Endothelial cell of umbilical vein (primary cell): Measurements from ENCODE around the gene HIC1. TPM values are rescaled to one million over a fixed set of nuclear protein-coding genes. Genes with fewer than 3 reads are reported as not detected.

Experiments
- BruUV-seq: library from RNA; stranded (reverse); fragments of 400-500 nt; replicated peaks from 2 replicates; lab custom pipeline; 2021; lab: Mats Ljungman, UMichigan
- CTCF ChIA-PET: fragments of 300-600, 350-600 bp; sonication (Branson Sonifier 250); formaldehyde crosslinking; loops from one replicate; lab custom pipeline; 2021; ENCODE audit warnings: antibody characterized with exemption, inconsistent platforms; lab: Charles Lee
- POLR2A ChIA-PET: fragments of 300-600, 350-600 bp; sonication (Branson Sonifier 250); formaldehyde crosslinking; loops from one replicate; lab custom pipeline; 2021; ENCODE audit warnings: antibody characterized with exemption, inconsistent platforms; lab: Charles Lee
- DNase-seq: peaks from one replicate; pipeline ENCODE4 v3.0.0-alpha.2; 2011; ENCODE audit warnings: low read depth, low spot score
- FAIRE-seq: peaks from 2 replicates; lab custom pipeline; 2011; peaks lifted over from hg19 to GRCh38; lab: Jason Lieb, UNC
- H2AFZ ChIP-seq: 2 replicates; pipeline ENCODE4 v1.6.0; 2012; ENCODE audit warnings: low read depth, low read length, control low read depth, inconsistent platforms
- H3K27ac ChIP-seq: 2 replicates; pipeline ENCODE4 v1.5.1; 2011; ENCODE audit warnings: low read depth, mild to moderate bottlenecking, control low read depth, low read length, moderate library complexity; ENCODE audit not compliant: insufficient read depth
- H3K27me3 ChIP-seq, 2 experiments: 2 replicates each; pipeline versions ENCODE4 v1.6.0 to v1.6.1; 2011; ENCODE audit warnings: low read length in 2 of 2, mixed read lengths in 1 of 2; ENCODE audit not compliant: control insufficient read depth in 2 of 2, insufficient read depth in 2 of 2
- H3K36me3 ChIP-seq, 2 experiments: 2 replicates in 1 of 2; 3 replicates in 1 of 2; pipeline ENCODE4 v1.5.1; 2011; ENCODE audit warnings: low read length in 2 of 2, mild to moderate bottlenecking in 1 of 2, moderate library complexity in 1 of 2; ENCODE audit not compliant: control insufficient read depth in 2 of 2, insufficient read depth in 2 of 2; ENCODE audit errors: extremely low read depth in 1 of 2
- H3K4me1 ChIP-seq: 3 replicates; pipeline ENCODE4 v1.5.1; 2011; ENCODE audit warnings: mild to moderate bottlenecking, low read length; ENCODE audit not compliant: control insufficient read depth, insufficient read depth; ENCODE audit errors: extremely low read depth
- H3K4me2 ChIP-seq: 2 replicates; pipeline ENCODE4 v1.6.1; 2011; ENCODE audit warnings: low read length, control low read depth, mixed read lengths; ENCODE audit not compliant: insufficient read depth
- H3K4me3 ChIP-seq, 3 experiments: fragments of 200-600 bp in 1 of 3; sonication (generic), shearing (Covaris generic) in 1 of 3; replicated peaks in 1 of 3; 2 replicates each; pipeline ENCODE4 v1.5.1; 2011 to 2016; ENCODE audit warnings: control low read depth in 3 of 3, low read length in 3 of 3, mild to moderate bottlenecking in 2 of 3, inconsistent platforms in 1 of 3, low read depth in 1 of 3, moderate library complexity in 1 of 3; ENCODE audit not compliant: insufficient read depth in 1 of 3
- H3K79me2 ChIP-seq: 2 replicates; pipeline ENCODE4 v1.6.0; 2012; ENCODE audit warnings: low read length, inconsistent platforms; ENCODE audit not compliant: control insufficient read depth, insufficient read depth
- H3K9ac ChIP-seq: replicated peaks from 2 replicates; pipeline ENCODE3; 2011; ENCODE audit warnings: low read length, control low read depth; ENCODE audit not compliant: insufficient read depth; ENCODE audit errors: extremely low read depth
- H3K9me1 ChIP-seq: replicated peaks from 3 replicates; pipeline ENCODE4 v1.6.0; 2011; ENCODE audit warnings: mild to moderate bottlenecking, low read length; ENCODE audit not compliant: control insufficient read depth, insufficient read depth; ENCODE audit errors: extremely low read depth
- H3K9me3 ChIP-seq: replicated peaks from 2 replicates; pipeline ENCODE4 v1.5.1; 2012; ENCODE audit warnings: low read length, inconsistent platforms; ENCODE audit not compliant: control insufficient read depth, insufficient read depth
- H4K20me1 ChIP-seq: replicated peaks from 2 replicates; pipeline ENCODE3; 2011; ENCODE audit warnings: mild to moderate bottlenecking, low read length; ENCODE audit not compliant: control insufficient read depth, insufficient read depth; ENCODE audit errors: extremely low read depth
- CTCF ChIP-seq, 2 donors: IDR thresholded peaks; 1 replicate in 1 of 2; 2 replicates in 1 of 2; pipeline ENCODE4 v1.5.1; 2011; ENCODE audit warnings: low read length in 2 of 2, mild to moderate bottlenecking in 2 of 2, moderate library complexity in 2 of 2, control low read depth in 1 of 2, inconsistent platforms in 1 of 2, low read depth in 1 of 2; ENCODE audit not compliant: insufficient read depth in 1 of 2; ENCODE audit errors: extremely low read depth in 1 of 2
- EZH2 ChIP-seq: IDR thresholded peaks from 2 replicates; pipeline ENCODE4 v1.6.1; 2012; ENCODE audit warnings: borderline replicate concordance, low read depth, mild to moderate bottlenecking, moderate library complexity, low read length, inconsistent platforms; ENCODE audit not compliant: severe bottlenecking
- FOS ChIP-seq: IDR thresholded peaks from 2 replicates; pipeline ENCODE4 v1.6.1; 2011; ENCODE audit warnings: mild to moderate bottlenecking, low read length, moderate library complexity, borderline replicate concordance; ENCODE audit not compliant: insufficient read depth
- GATA2 ChIP-seq: IDR thresholded peaks from 2 replicates; pipeline ENCODE4 v1.7.0; 2011; ENCODE audit warnings: low read depth, mild to moderate bottlenecking, moderate library complexity, mixed read lengths, low read length; ENCODE audit not compliant: insufficient read length, insufficient read depth
- JUN ChIP-seq: IDR thresholded peaks from 2 replicates; pipeline ENCODE4 v1.6.1; 2011; ENCODE audit warnings: borderline replicate concordance, low read depth; ENCODE audit not compliant: insufficient read length, insufficient read depth
- MAX ChIP-seq: IDR thresholded peaks from 2 replicates; pipeline ENCODE4 v1.6.1; 2011; ENCODE audit not compliant: insufficient read depth, insufficient read length
- MYC ChIP-seq: IDR thresholded peaks from one replicate; pipeline ENCODE4 v1.6.1; 2011; ENCODE audit warnings: mild to moderate bottlenecking, low read depth, low read length
- POLR2A ChIP-seq: IDR thresholded peaks from 2 replicates; pipeline ENCODE4 v1.6.1; 2012; ENCODE audit warnings: low read depth, mild to moderate bottlenecking, control low read depth, low read length
- POLR2AphosphoS5 ChIP-seq: IDR thresholded peaks from 2 replicates; pipeline ENCODE4 v1.6.1; 2012; ENCODE audit warnings: low read depth, mild to moderate bottlenecking, control low read depth, low read length, moderate library complexity; ENCODE audit not compliant: insufficient read depth
- dilution Hi-C: fragments of 300-500 bp; cut with MboI; formaldehyde crosslinking; loops from one replicate; pipeline ENCODE4 v1.15.0; 2019; ENCODE audit warnings: low sequenced_read_pairs; ENCODE audit not compliant: extremely low pct_ligation_motif_present
- intact Hi-C: fragments of 100-400 bp; cut with micrococcal nuclease; formaldehyde crosslinking; loops from one replicate; pipeline ENCODE4 v1.10.0; 2022
- polyA plus RNA-seq, 4 experiments: library from polyadenylated mRNA; depleted of rRNA in 3 of 4; stranded (reverse) in 3 of 4; unstranded in 1 of 4; fragments of >200 nt; gene quantifications; 2 replicates each; pipeline versions ENCODE4 v1.2.1 to v1.2.3, GENCODE V29; 2011 to 2012; ENCODE audit warnings: missing spikeins in 1 of 4
- total RNA-seq: library from RNA; stranded (reverse); gene quantifications from 2 replicates; pipeline ENCODE4 v1.2.3, GENCODE V29; 2021

HIC1 gene
- total and polyA plus RNA-seq, 2 donors (not counting 3 experiments of a cell fraction or from before 2014, with no cell fraction given) = 18.2 to 35.5 TPM

GRCh38 chr17:2053380-2054261, 1.3 kb upstream of the HIC1 start:
- no TSS peak for BruUV-seq
- H3K9me3 ChIP-seq = no peaks in the 10 kb centered on the region
- TF ChIP-seq JUN = no peak
- peak; percentile 49 for TF ChIP-seq FOS
- peak; percentile 69 to 87 for TF ChIP-seq CTCF (IDR thresholded peaks at IDR 0.05; ENCODE audit: extremely low read depth in 1 of 2, insufficient read depth in 1 of 2, low read depth in 1 of 2, low read length in 2 of 2)
- peak; percentile 48 for TF ChIP-seq POLR2AphosphoS5
- no peak for TF ChIP-seq EZH2
- no peak for TF ChIP-seq MYC
- TF ChIP-seq POLR2A = no peak
- no peak for TF ChIP-seq MAX
- TF ChIP-seq GATA2 = no peak
- H3K27ac ChIP-seq = no peak overlapping the region
- intact Hi-C loops (loop anchor here (1.0 to 5.0 kb wide), 5 partner anchors 191 to 364 kb away; partner anchors contain the start of genes SGSM2 and TSR1), dilution Hi-C loops (no loop called here)
- peak overlapping the region; percentile 7 for H2AFZ ChIP-seq
- ChIA-PET POLR2A (no interaction called here), CTCF (interaction anchor here (0.6 to 17.2 kb wide), 17 partner anchors 13 to 362 kb away, joined by 3 to 455 read pairs (median 9); partner anchors contain the start of gene TSR1)
- no peaks in the 10 kb centered on the region for H4K20me1 ChIP-seq
- no peaks in the 10 kb centered on the region for H3K9me1 ChIP-seq
- peaks cover 25% of the 10 kb centered on the region for H3K4me1 ChIP-seq
- peaks cover 0 to 3% of the 10 kb centered on the region in 2 experiments for H3K36me3 ChIP-seq
- peak overlapping the region; percentile 43 for H3K9ac ChIP-seq
- H3K4me3 ChIP-seq = peak overlapping the region; percentile 33 to 55 (median 50)
- peak; percentile 76 for DNase-seq
- peak overlapping the region; percentile 76 for H3K4me2 ChIP-seq
- FAIRE-seq = peak; percentile 84
- peaks cover 23% of the 10 kb centered on the region for H3K79me2 ChIP-seq
- H3K27me3 ChIP-seq = peaks cover 2 to 11% of the 10 kb centered on the region in 2 experiments
